Measurements from ENCODE around the gene PRMT2.

GRCh38 chr21:46608672-46609111 is 26.8 kb upstream of the PRMT2 start:
- TF ChIP-seq, protein P1, sequence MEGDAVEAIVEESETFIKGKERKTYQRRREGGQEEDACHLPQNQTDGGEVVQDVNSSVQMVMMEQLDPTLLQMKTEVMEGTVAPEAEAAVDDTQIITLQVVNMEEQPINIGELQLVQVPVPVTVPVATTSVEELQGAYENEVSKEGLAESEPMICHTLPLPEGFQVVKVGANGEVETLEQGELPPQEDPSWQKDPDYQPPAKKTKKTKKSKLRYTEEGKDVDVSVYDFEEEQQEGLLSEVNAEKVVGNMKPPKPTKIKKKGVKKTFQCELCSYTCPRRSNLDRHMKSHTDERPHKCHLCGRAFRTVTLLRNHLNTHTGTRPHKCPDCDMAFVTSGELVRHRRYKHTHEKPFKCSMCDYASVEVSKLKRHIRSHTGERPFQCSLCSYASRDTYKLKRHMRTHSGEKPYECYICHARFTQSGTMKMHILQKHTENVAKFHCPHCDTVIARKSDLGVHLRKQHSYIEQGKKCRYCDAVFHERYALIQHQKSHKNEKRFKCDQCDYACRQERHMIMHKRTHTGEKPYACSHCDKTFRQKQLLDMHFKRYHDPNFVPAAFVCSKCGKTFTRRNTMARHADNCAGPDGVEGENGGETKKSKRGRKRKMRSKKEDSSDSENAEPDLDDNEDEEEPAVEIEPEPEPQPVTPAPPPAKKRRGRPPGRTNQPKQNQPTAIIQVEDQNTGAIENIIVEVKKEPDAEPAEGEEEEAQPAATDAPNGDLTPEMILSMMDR (conservative IDR thresholded peaks at IDR 0.05 in 1 of 2, IDR thresholded peaks at IDR 0.05 in 1 of 2; ENCODE audit: low read depth in 1 of 2, low read length in 2 of 2), result no peak
- TF ChIP-seq EZH2 (IDR thresholded peaks at IDR 0.05; ENCODE audit: low read length, missing control alignments), result no peak
